NCI-H1694 treated with DMSO at 0.1 percent for 48 hours (cell line): ENCODE data around the gene TNFRSF6B.
A peak's percentile ranks its signal among the peaks of the same experiment; 100 is the strongest.

ENCODE experiments used
- DNase-seq: peaks from one replicate; lab custom pipeline; 2025; lab: John Stamatoyannopoulos, UW

Gene TNFRSF6B

GRCh38 chr20:63697868-63698545 is 1.6 kb downstream of the TNFRSF6B start:
- DNase-seq = no peak

- DNase-seq = no peak
Measured at GRCh38 chr20:63698739-63699465, 2.5 kb downstream of the TNFRSF6B start.

- DNase-seq = no peak
Measured at GRCh38 chr20:63699466-63700198, 3.2 kb downstream of the TNFRSF6B start.

GRCh38 chr20:63700199-63701050 is 4.0 kb downstream of the TNFRSF6B start:
- DNase-seq = no peak

GRCh38 chr20:63701051-63701328 is 4.5 kb downstream of the TNFRSF6B start:
- no peak for DNase-seq

GRCh38 chr20:63701329-63702035 is 5.0 kb downstream of the TNFRSF6B start:
- no peak for DNase-seq

GRCh38 chr20:63702036-63702665 is 5.7 kb downstream of the TNFRSF6B start:
- DNase-seq = no peak

- DNase-seq = no peak
Measured at GRCh38 chr20:63702751-63703470, 6.5 kb downstream of the TNFRSF6B start.

GRCh38 chr20:63703471-63703975 is 7.1 kb downstream of the TNFRSF6B start:
- DNase-seq = no peak

- no peak for DNase-seq
Measured at GRCh38 chr20:63703976-63704748, 7.7 kb downstream of the TNFRSF6B start.

- DNase-seq = no peak
Measured at GRCh38 chr20:63704749-63705117, 8.3 kb downstream of the TNFRSF6B start.

GRCh38 chr20:63705232-63706026 is 9.0 kb downstream of the TNFRSF6B start:
- no peak for DNase-seq

GRCh38 chr20:63706027-63706695 is 9.7 kb downstream of the TNFRSF6B start:
- DNase-seq = no peak

GRCh38 chr20:63706852-63707557 is 10.6 kb downstream of the TNFRSF6B start:
- peak; percentile 11 for DNase-seq

GRCh38 chr20:63707558-63708300 is 11.3 kb downstream of the TNFRSF6B start, which contains the start of the genes ARFRP1 and ZGPAT:
ARFRP1 (minus strand) TSS chr20:63707976; CDS start chr20:63707091, 885 bp downstream.
ZGPAT (plus strand) TSS chr20:63708039; CDS start chr20:63708581, 542 bp downstream.
- DNase-seq = peak; percentile 6
